ENCODE data around the gene BET1.

The BET1 gene

GRCh38 chr7:93960986-93961385 lies 43.2 kb downstream of the BET1 start:
- no peaks in the 10 kb centered on the region for H3K36me3 ChIP-seq (replicated peaks; ENCODE audit: low read depth, low read length)
- H3K4me2 ChIP-seq (ENCODE audit: low read length): no peak overlapping the region
- H3K27me3 ChIP-seq (ENCODE audit: low read depth, low read length): no peaks in the 10 kb centered on the region
- H3K9ac ChIP-seq (ENCODE audit: low read length): no peak overlapping the region
- H2AFZ ChIP-seq (ENCODE audit: low read depth, low read length): no peak overlapping the region
- TF ChIP-seq CTCF (IDR thresholded peaks at IDR 0.05; ENCODE audit: low read depth, low read length) (no peak), EZH2phosphoT487 (IDR thresholded peaks at IDR 0.05; ENCODE audit: low read depth) (no peak)
- no peak overlapping the region for H3K4me3 ChIP-seq (ENCODE audit: low read length)
- H3K4me1 ChIP-seq (ENCODE audit: low read length): peaks cover 11% of the 10 kb centered on the region
- no peaks in the 10 kb centered on the region for H3K9me3 ChIP-seq (ENCODE audit: insufficient read depth, low read length)
- H4K20me1 ChIP-seq (ENCODE audit: insufficient read depth, low read length): no peaks in the 10 kb centered on the region
- no peaks in the 10 kb centered on the region for H3K79me2 ChIP-seq (ENCODE audit: low read length)
- H3K27ac ChIP-seq (ENCODE audit: low read length): no peak overlapping the region

DNA sequence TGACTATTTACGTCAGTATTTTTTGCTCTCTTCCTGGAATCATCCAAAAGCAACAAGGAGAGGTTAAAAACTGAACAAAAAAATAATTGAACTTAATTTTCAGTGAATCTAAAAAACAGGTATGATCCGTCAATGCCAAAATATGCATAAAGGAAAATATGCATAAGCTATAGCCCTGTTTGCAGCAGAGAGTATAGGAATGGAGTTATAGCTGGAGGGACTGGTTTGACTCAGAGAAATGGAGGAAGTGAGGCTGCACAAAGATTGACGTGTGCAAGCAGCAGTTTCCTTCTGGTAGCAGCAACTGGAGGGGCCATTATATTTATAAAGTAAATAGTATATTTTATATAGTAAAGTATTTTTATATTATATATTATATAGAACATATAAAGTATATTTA lies 45.5 kb downstream of the BET1 start:
- Histone ChIP-seq H3K27ac (ENCODE audit: low read length) (no peak overlapping the region), H3K27me3 (ENCODE audit: low read depth, low read length) (no peaks in the 10 kb centered on the region), H3K4me1 (ENCODE audit: low read length) (peaks cover 19% of the 10 kb centered on the region), H2AFZ (ENCODE audit: low read depth, low read length) (peak overlapping the region; percentile 59; the same call in 1 of the 2 replicates), H4K20me1 (ENCODE audit: insufficient read depth, low read length) (no peaks in the 10 kb centered on the region), H3K4me2 (ENCODE audit: low read length) (peak overlapping the region; percentile 76), H3K4me3 (ENCODE audit: low read length) (peak overlapping the region; percentile 63), H3K9me3 (ENCODE audit: insufficient read depth, low read length) (no peaks in the 10 kb centered on the region), H3K9ac (ENCODE audit: low read length) (no peak overlapping the region), H3K79me2 (ENCODE audit: low read length) (no peaks in the 10 kb centered on the region), H3K36me3 (replicated peaks; ENCODE audit: low read depth, low read length) (no peaks in the 10 kb centered on the region)
- no peak for TF ChIP-seq CTCF (IDR thresholded peaks at IDR 0.05; ENCODE audit: low read depth, low read length)
- no peak for TF ChIP-seq EZH2phosphoT487 (IDR thresholded peaks at IDR 0.05; ENCODE audit: low read depth)

DNA sequence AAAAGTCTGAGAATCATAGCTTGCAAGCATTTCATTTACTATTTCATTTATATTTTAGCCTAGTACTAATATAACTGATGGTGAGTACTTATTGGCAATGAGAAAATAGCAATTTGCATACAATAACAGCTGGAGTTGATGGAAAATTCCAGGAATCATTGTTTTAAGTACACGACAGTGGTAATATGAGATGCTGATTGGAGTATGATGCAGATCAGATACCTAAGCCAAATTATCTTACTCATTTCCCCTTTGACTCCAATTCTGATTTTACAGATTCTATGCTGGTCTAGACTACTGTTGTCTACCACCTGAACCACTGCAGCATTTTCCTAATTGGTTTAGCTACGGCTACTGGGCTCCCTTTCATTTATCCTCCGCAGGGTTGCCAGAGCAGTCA lies 45.9 kb downstream of the BET1 start:
- H3K27ac ChIP-seq (ENCODE audit: low read length): no peak overlapping the region
- peak overlapping the region; percentile 59; the same call in 1 of the 2 replicates for H2AFZ ChIP-seq (ENCODE audit: low read depth, low read length)
- no peaks in the 10 kb centered on the region for H3K36me3 ChIP-seq (replicated peaks; ENCODE audit: low read depth, low read length)
- no peaks in the 10 kb centered on the region for H3K79me2 ChIP-seq (ENCODE audit: low read length)
- H3K9ac ChIP-seq (ENCODE audit: low read length): no peak overlapping the region
- H3K9me3 ChIP-seq (ENCODE audit: insufficient read depth, low read length): no peaks in the 10 kb centered on the region
- no peaks in the 10 kb centered on the region for H3K27me3 ChIP-seq (ENCODE audit: low read depth, low read length)
- TF ChIP-seq CTCF (IDR thresholded peaks at IDR 0.05; ENCODE audit: low read depth, low read length): no peak
- peaks cover 19% of the 10 kb centered on the region for H3K4me1 ChIP-seq (ENCODE audit: low read length)
- no peaks in the 10 kb centered on the region for H4K20me1 ChIP-seq (ENCODE audit: insufficient read depth, low read length)
- peak overlapping the region; percentile 63 for H3K4me3 ChIP-seq (ENCODE audit: low read length)
- H3K4me2 ChIP-seq (ENCODE audit: low read length): peak overlapping the region; percentile 76

GRCh38 chr7:93957767-93958166 lies 46.4 kb downstream of the BET1 start:
- Histone ChIP-seq H3K4me3 (ENCODE audit: low read length) (no peak overlapping the region), H3K4me1 (ENCODE audit: low read length) (peaks cover 19% of the 10 kb centered on the region), H3K9me3 (ENCODE audit: insufficient read depth, low read length) (no peaks in the 10 kb centered on the region), H3K27ac (ENCODE audit: low read length) (no peak overlapping the region), H3K9ac (ENCODE audit: low read length) (no peak overlapping the region), H3K36me3 (replicated peaks; ENCODE audit: low read depth, low read length) (no peaks in the 10 kb centered on the region), H4K20me1 (ENCODE audit: insufficient read depth, low read length) (no peaks in the 10 kb centered on the region), H3K4me2 (ENCODE audit: low read length) (no peak overlapping the region), H2AFZ (ENCODE audit: low read depth, low read length) (no peak overlapping the region), H3K27me3 (ENCODE audit: low read depth, low read length) (no peaks in the 10 kb centered on the region), H3K79me2 (ENCODE audit: low read length) (no peaks in the 10 kb centered on the region)
- TF ChIP-seq CTCF (IDR thresholded peaks at IDR 0.05; ENCODE audit: low read depth, low read length) (no peak), EZH2phosphoT487 (IDR thresholded peaks at IDR 0.05; ENCODE audit: low read depth) (no peak)
